ENCODE results near the gene KIF12. TPM values are rescaled to one million over a fixed set of nuclear protein-coding genes. Genes with fewer than 3 reads are reported as not detected.
A peak's percentile ranks its signal among the peaks of the same experiment; 100 is the strongest.

KIF12 gene
- 0.92 and 2.0 TPM in 2 replicates for total RNA-seq (2014; rRNA removed; shearing (Covaris generic))

GRCh38 chr9:114098936-114099668 lies at the start of gene KIF12:
KIF12 (minus strand) TSS chr9:114099292; CDS start chr9:114099276, 16 bp downstream.
- DNase-seq, result no peak
- Histone ChIP-seq H3K4me3 (ENCODE audit: insufficient read depth, low read depth, low read length) (peak within 1 kb of the TSS; percentile 62), H3K36me3 (replicated peaks; ENCODE audit: control insufficient read depth, insufficient read depth, low read length) (no peaks in the 10 kb centered on the region), H3K27me3 (ENCODE audit: control insufficient read depth, insufficient read depth, low read length) (peaks cover 32% of the 10 kb centered on the region)

GRCh38 chr9:114146735-114147134 lies 47.6 kb upstream of the KIF12 start:
- H3K4me3 ChIP-seq (ENCODE audit: insufficient read depth, low read depth, low read length), result no peak overlapping the region
- no peaks in the 10 kb centered on the region for H3K27me3 ChIP-seq (ENCODE audit: control insufficient read depth, insufficient read depth, low read length)
- DNase-seq, result no peak
- H3K36me3 ChIP-seq (replicated peaks; ENCODE audit: control insufficient read depth, insufficient read depth, low read length), result no peaks in the 10 kb centered on the region

- Histone ChIP-seq H3K4me3 (ENCODE audit: insufficient read depth, low read depth, low read length) (no peak overlapping the region), H3K27me3 (ENCODE audit: control insufficient read depth, insufficient read depth, low read length) (no peaks in the 10 kb centered on the region), H3K36me3 (replicated peaks; ENCODE audit: control insufficient read depth, insufficient read depth, low read length) (no peaks in the 10 kb centered on the region)
- no peak for DNase-seq
Observed at GRCh38 chr9:114143234-114143633, 44.1 kb upstream of the KIF12 start.

- Histone ChIP-seq H3K27me3 (ENCODE audit: control insufficient read depth, insufficient read depth, low read length) (no peaks in the 10 kb centered on the region), H3K36me3 (replicated peaks; ENCODE audit: control insufficient read depth, insufficient read depth, low read length) (no peaks in the 10 kb centered on the region), H3K4me3 (ENCODE audit: insufficient read depth, low read depth, low read length) (no peak overlapping the region)
- DNase-seq, result no peak
Observed at GRCh38 chr9:114141553-114142402, 42.7 kb upstream of the KIF12 start.

DNA sequence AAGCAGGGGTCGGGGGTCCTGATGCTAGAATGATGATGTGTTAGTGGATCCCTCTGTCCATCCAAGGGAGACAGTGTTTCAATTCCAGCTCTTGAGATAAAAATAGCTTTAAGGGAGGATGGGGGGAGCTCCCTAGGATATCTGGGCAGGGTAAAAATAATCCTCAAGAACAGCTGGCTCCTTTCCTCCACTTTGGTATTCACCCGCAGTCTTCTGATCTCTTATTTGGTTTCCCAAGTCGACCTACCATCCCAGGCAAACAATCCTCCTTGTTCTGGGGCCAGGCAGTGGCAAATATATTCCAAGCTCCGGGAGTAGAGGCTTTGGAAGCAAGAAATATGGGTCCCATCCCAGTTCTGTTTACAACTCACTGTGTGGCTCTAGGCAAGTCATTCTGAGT lies 41.8 kb upstream of the KIF12 start:
- H3K4me3 ChIP-seq (ENCODE audit: insufficient read depth, low read depth, low read length), result no peak overlapping the region

DNA sequence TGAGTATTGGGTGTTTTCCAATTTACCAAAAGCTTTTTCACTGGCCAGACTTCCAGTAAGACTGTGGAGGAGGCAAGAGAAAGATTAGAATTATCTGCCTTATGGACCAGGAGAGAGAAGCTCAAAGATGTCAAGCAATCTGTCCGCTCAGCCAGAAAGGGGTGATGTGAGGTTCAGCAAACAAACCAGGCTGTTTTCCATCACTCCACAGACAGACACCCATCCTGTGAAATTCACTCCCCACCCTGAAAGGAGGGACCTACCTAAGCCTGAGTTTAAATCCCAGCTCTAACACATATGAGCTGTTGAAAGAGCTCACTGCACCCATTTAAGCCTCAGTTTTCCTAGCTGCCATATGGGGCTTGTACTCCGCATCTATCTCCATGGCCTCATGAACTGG lies 41.3 kb upstream of the KIF12 start:
- DNase-seq, result no peak
- Histone ChIP-seq H3K27me3 (ENCODE audit: control insufficient read depth, insufficient read depth, low read length) (no peaks in the 10 kb centered on the region), H3K4me3 (ENCODE audit: insufficient read depth, low read depth, low read length) (no peak overlapping the region), H3K36me3 (replicated peaks; ENCODE audit: control insufficient read depth, insufficient read depth, low read length) (no peaks in the 10 kb centered on the region)

More for the DNA sequence above, 41.8 kb upstream of the KIF12 start:
- H3K27me3 ChIP-seq (ENCODE audit: control insufficient read depth, insufficient read depth, low read length), result no peaks in the 10 kb centered on the region
- no peak for DNase-seq
- H3K36me3 ChIP-seq (replicated peaks; ENCODE audit: control insufficient read depth, insufficient read depth, low read length), result no peaks in the 10 kb centered on the region

DNA sequence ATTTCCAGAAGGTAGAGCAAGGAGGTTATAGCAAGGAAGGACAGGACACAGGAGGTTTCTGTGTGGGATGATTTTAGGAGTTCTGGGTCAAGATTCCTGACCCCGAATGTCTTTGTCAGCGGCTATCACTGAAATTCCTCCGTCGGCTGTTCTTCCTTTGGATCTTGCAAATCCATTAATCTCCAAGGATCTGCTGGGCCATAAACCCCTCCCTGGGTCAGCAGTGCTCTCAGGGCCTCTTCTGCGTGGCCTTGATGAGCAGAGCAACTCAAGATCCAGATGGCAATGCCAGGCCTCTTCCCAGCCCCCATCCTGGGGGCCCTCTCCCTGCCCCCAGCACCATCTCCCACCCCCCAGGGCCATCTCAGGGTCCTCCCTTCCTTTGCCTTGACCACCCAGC lies 40.0 kb upstream of the KIF12 start:
- Histone ChIP-seq H3K4me3 (ENCODE audit: insufficient read depth, low read depth, low read length) (no peak overlapping the region), H3K36me3 (replicated peaks; ENCODE audit: control insufficient read depth, insufficient read depth, low read length) (no peaks in the 10 kb centered on the region), H3K27me3 (ENCODE audit: control insufficient read depth, insufficient read depth, low read length) (no peaks in the 10 kb centered on the region)
- no peak for DNase-seq

DNA sequence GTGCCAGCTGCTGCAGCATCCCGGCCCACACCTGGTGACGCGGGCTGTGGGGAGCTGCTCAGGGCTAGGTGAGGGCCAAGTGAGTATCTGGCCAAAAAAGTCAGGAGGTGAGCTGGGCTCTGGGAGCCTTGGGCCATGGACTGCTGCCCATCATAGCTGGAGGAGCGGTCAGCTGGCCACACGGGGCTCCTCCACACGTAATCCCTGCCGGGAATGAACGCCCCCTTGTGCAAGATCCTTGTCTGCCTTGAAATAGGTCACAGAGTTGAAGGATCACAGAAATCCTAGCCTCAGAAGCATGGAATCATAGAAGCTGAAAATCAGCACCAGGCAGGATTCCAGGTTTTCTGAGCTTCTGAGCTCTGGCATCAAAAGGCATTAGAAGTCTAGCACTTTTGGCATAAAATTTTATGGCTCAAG lies 39.5 kb upstream of the KIF12 start:
- H3K27me3 ChIP-seq (ENCODE audit: control insufficient read depth, insufficient read depth, low read length), result no peaks in the 10 kb centered on the region
- DNase-seq, result peak; percentile 65
- no peak overlapping the region for H3K4me3 ChIP-seq (ENCODE audit: insufficient read depth, low read depth, low read length)
- no peaks in the 10 kb centered on the region for H3K36me3 ChIP-seq (replicated peaks; ENCODE audit: control insufficient read depth, insufficient read depth, low read length)

GRCh38 chr9:114137831-114138230 lies 38.7 kb upstream of the KIF12 start:
- Histone ChIP-seq H3K27me3 (ENCODE audit: control insufficient read depth, insufficient read depth, low read length) (no peaks in the 10 kb centered on the region), H3K36me3 (replicated peaks; ENCODE audit: control insufficient read depth, insufficient read depth, low read length) (no peaks in the 10 kb centered on the region), H3K4me3 (ENCODE audit: insufficient read depth, low read depth, low read length) (no peak overlapping the region)
- no peak for DNase-seq

GRCh38 chr9:114134827-114135396 lies 35.8 kb upstream of the KIF12 start:
- Histone ChIP-seq H3K4me3 (ENCODE audit: insufficient read depth, low read depth, low read length) (no peak overlapping the region), H3K36me3 (replicated peaks; ENCODE audit: control insufficient read depth, insufficient read depth, low read length) (no peaks in the 10 kb centered on the region), H3K27me3 (ENCODE audit: control insufficient read depth, insufficient read depth, low read length) (no peaks in the 10 kb centered on the region)
- no peak for DNase-seq

- no peak overlapping the region for H3K4me3 ChIP-seq (ENCODE audit: insufficient read depth, low read depth, low read length)
- H3K27me3 ChIP-seq (ENCODE audit: control insufficient read depth, insufficient read depth, low read length), result no peaks in the 10 kb centered on the region; the same call in 1 of the 2 replicates
- no peaks in the 10 kb centered on the region for H3K36me3 ChIP-seq (replicated peaks; ENCODE audit: control insufficient read depth, insufficient read depth, low read length)
- no peak for DNase-seq
Observed at GRCh38 chr9:114132550-114132918, 33.4 kb upstream of the KIF12 start.

GRCh38 chr9:114131808-114132549 lies 32.9 kb upstream of the KIF12 start:
- no peak for DNase-seq
- no peak overlapping the region for H3K4me3 ChIP-seq (ENCODE audit: insufficient read depth, low read depth, low read length)
- H3K36me3 ChIP-seq (replicated peaks; ENCODE audit: control insufficient read depth, insufficient read depth, low read length), result no peaks in the 10 kb centered on the region
- no peaks in the 10 kb centered on the region; the same call in 1 of the 2 replicates for H3K27me3 ChIP-seq (ENCODE audit: control insufficient read depth, insufficient read depth, low read length)

- H3K36me3 ChIP-seq (replicated peaks; ENCODE audit: control insufficient read depth, insufficient read depth, low read length), result no peaks in the 10 kb centered on the region
Observed at GRCh38 chr9:114130624-114131277, 31.7 kb upstream of the KIF12 start.

DNA sequence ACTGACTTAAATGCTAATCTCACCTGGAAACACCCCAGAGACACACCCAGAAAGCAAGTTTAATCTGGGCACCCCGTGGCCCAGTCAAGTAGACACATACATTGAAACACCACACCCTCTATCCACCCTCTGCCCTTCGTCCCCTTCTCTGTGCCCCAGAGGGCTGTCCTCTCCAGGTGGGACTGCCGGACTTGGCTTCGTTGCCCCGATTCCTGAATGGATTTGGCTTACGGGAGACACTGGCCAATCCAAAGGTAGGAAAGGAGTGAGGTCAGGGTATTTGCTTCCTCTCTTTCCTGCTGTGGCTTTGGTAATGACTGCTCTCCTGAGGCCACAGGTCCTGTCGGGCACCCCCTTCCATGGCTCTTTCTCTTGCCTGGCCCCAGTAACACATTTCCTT lies 31.0 kb upstream of the KIF12 start:
- no peak overlapping the region for H3K4me3 ChIP-seq (ENCODE audit: insufficient read depth, low read depth, low read length)
- no peaks in the 10 kb centered on the region; the same call in 1 of the 2 replicates for H3K27me3 ChIP-seq (ENCODE audit: control insufficient read depth, insufficient read depth, low read length)
- DNase-seq, result no peak
- no peaks in the 10 kb centered on the region for H3K36me3 ChIP-seq (replicated peaks; ENCODE audit: control insufficient read depth, insufficient read depth, low read length)

More at GRCh38 chr9:114130624-114131277, 31.7 kb upstream of the KIF12 start:
- DNase-seq, result no peak
- H3K27me3 ChIP-seq (ENCODE audit: control insufficient read depth, insufficient read depth, low read length), result no peaks in the 10 kb centered on the region; the same call in 1 of the 2 replicates
- no peak overlapping the region for H3K4me3 ChIP-seq (ENCODE audit: insufficient read depth, low read depth, low read length)
